GM12891 (cell line): ENCODE data around the gene PTAR1. TPM values are rescaled to one million over a fixed set of nuclear protein-coding genes. Genes with fewer than 3 reads are reported as not detected.
A peak's percentile ranks its signal among the peaks of the same experiment; 100 is the strongest.
"Not testable (repeated sequence)": the region's sequence is repeated elsewhere in the genome, so short reads cannot be mapped to it uniquely, and the experiment has no call there.

Experiments
- DNase-seq: peaks from one replicate; pipeline ENCODE4 v3.0.0; 2011; ENCODE audit warnings: low spot score; ENCODE audit not compliant: insufficient read length
- FAIRE-seq: peaks from 2 replicates; lab custom pipeline; 2011; peaks lifted over from hg19 to GRCh38; lab: Jason Lieb, UNC
- PAX5 ChIP-seq: IDR thresholded peaks from 2 replicates; pipeline ENCODE4 v1.6.1; 2011; ENCODE audit warnings: low read length, moderate library complexity, mild to moderate bottlenecking; ENCODE audit not compliant: insufficient read depth, severe bottlenecking
- POLR2A ChIP-seq: IDR thresholded peaks from 2 replicates; pipeline ENCODE4 v1.6.1; 2011; ENCODE audit warnings: low read depth, low read length, control low read depth
- POLR2AphosphoS5 ChIP-seq: IDR thresholded peaks from 2 replicates; pipeline ENCODE4 v1.6.1; 2011; ENCODE audit warnings: low read depth, low read length, control low read depth
- POU2F2 ChIP-seq: IDR thresholded peaks from 2 replicates; pipeline ENCODE4 v1.6.1; 2011; ENCODE audit warnings: low read depth, mild to moderate bottlenecking, control low read depth, low read length, moderate library complexity
- SPI1 ChIP-seq: IDR thresholded peaks from 2 replicates; pipeline ENCODE4 v1.6.1; 2011; ENCODE audit warnings: low read depth, low read length, control low read depth
- TAF1 ChIP-seq: IDR thresholded peaks from 2 replicates; pipeline ENCODE4 v1.6.1; 2011; ENCODE audit warnings: low read depth, low read length, control low read depth
- polyA plus RNA-seq: library from polyadenylated mRNA; unstranded; fragments of >200 nt; gene quantifications from one replicate; pipeline ENCODE4 v1.2.1, GENCODE V29; 2012; ENCODE audit warnings: low read depth, missing spikeins, inconsistent platforms; ENCODE audit not compliant: missing spikeins

PTAR1 gene, protein sequence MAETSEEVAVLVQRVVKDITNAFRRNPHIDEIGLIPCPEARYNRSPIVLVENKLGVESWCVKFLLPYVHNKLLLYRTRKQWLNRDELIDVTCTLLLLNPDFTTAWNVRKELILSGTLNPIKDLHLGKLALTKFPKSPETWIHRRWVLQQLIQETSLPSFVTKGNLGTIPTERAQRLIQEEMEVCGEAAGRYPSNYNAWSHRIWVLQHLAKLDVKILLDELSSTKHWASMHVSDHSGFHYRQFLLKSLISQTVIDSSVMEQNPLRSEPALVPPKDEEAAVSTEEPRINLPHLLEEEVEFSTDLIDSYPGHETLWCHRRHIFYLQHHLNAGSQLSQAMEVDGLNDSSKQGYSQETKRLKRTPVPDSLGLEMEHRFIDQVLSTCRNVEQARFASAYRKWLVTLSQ
- 6.0 TPM for polyA plus RNA-seq

DNA sequence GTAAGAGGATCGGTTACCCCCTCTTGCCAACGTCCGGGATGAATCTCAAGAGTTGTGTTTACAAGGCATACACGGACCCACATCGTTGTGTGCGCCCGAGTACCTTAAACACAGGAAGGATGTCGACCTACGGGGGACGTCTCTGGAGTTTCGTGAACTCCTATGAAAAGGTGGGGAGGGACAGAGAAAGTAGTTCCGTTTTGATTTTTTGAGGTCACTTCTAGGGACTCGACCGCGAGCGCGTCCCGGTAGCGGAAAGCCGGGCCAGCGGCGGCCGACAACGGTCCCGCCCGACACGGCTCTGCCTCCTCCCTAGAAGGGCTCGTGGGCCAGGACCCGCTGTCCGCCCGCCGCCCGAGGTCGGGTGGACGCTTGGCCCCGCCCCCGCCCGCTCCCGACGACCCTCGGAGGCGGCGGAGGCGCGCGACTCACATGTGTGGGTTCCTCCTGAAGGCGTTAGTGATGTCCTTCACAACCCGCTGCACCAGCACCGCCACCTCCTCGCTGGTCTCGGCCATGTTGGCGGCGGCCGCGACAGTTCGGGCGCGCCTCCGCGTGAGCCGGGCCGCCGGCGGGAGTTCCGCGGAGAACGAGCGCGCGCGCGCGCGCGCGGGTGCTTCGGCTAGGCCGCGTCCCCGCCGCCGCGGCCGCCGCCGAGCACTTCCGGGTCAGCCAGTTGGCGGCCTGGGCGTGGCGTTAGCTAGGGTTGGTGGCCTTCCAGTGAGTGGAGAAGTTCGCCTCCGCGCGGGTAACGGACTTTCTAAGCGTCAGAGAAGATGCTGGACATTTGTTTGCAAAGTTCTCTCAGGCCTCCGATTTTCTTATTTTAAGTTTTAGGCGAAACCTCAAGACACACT lies at the start of gene PTAR1:
TSS of gene PTAR1 (minus strand) at position 591 of the 857 bp plus-strand sequence. CDS start at position 518, 73 bp downstream.
- DNase-seq (peak; percentile 66), FAIRE-seq (peak; percentile 98)
- TF ChIP-seq POU2F2 = peak; percentile 63
- TF ChIP-seq POLR2A = peak; percentile 91
- TF ChIP-seq SPI1 = 0 out of 2 replicates have a peak, but pooled peaks have one; percentile 7
- peak; percentile 87 for TF ChIP-seq POLR2AphosphoS5
- TF ChIP-seq TAF1 = peak; percentile 96
- no peak for TF ChIP-seq PAX5

DNA sequence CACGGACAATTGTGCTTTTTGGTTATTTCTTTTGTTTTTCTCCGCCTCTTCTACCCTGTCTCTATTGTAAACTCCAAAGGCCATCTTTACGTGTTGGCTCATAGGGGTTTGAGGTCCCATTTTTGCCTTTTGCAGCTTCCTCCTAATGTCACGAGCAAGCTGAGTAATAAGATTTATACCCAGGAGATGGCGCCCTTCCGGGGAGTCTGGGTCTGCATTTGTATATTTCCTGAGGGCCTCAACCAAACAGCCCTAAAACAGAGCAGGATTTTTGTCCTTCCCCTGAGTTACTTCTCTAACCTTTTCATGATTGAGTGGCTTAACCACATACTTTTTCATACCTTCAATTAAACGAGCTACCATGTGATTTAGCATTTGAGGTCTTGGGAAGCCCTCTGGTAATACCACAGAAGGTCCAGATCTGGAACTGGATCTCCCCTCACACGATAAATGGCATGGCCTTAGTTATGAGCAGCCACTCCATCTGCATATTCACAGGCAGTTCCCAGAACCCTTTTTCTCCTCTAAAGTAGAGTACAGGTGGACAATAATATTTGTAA lies 49.6 kb upstream of the PTAR1 start:
- FAIRE-seq = no peak
- DNase-seq = no peak
- TF ChIP-seq TAF1 = no peak
- no peak for TF ChIP-seq POU2F2
- TF ChIP-seq POLR2AphosphoS5 = no peak
- no peak for TF ChIP-seq SPI1

DNA sequence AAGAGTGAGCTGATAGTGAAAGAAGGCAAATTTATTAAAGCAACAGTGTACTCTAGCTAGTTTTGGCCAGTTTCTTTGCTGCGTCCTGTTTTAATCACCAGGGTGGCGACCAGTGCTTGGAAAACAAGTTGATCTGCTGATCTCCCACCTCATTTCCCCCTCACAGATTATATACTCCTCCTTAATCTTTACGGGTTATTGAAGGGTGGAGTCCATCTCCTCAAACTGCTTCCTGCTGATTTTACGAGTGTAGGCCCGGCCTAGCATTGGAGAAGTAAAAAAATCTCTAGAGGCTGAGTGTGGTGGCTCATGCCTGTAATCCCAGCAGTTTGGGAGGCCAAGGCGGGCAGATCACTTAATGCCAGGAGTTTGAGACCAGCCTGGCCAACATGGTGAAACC lies 46.8 kb upstream of the PTAR1 start:
- DNase-seq = no peak
- no peak for FAIRE-seq
- TF ChIP-seq POLR2A (no peak), TAF1 (no peak), SPI1 (no peak), POLR2AphosphoS5 (no peak), POU2F2 (no peak), PAX5 (no peak)

DNA sequence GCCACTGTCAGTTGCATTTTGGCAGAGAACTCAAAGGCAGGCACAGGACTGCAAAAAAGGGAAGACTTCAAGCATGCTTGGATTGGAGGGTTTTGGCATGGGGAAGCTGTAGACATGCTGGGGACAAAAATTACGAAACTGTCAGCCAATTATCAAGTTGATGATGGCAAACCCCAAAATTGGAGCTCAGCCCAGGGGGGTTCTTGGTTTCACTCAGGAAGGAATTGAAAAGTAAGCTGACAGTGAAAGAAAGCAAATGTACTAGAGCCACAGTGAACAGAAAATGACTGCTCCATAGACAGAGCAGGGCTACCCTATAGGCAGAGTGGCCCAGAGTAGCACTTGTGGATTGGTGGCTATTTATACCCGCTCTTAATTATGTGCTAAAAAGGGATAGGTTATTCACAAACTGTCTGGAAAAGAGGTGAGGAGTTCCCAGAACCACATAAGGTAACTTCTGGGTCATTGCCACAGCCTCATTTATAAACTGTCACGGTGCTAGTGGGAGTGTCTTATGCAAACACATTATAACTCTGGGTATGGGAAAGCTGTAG lies 46.2 kb upstream of the PTAR1 start:
- no peak for TF ChIP-seq POU2F2
- no peak for TF ChIP-seq SPI1
- no peak for TF ChIP-seq POLR2A
- TF ChIP-seq TAF1 = no peak
- TF ChIP-seq PAX5 = no peak
- TF ChIP-seq POLR2AphosphoS5 = no peak
- FAIRE-seq = no peak
- no peak for DNase-seq

DNA sequence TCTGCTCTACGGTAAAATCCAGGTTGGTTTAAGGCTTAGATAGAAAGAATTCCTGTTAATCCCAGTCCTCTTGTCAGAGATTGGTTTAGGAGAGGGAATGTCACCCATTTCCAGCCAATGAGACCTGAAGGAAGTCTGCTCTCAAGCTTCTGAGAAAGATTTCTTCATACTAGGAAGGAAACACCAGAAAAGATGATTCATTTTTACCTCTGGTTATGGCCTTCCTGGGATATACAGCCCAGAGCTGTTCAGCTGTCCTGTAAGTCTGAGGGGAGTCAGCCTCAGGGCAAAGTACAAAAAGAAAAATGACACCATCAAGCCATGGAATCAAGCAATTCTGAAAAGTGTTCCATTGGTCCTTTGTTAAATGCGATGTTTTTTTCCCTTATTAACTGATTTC lies 42.2 kb upstream of the PTAR1 start:
- TF ChIP-seq SPI1 (no peak), TAF1 (no peak), POU2F2 (no peak), POLR2A (no peak), POLR2AphosphoS5 (no peak), PAX5 (no peak)
- no peak for FAIRE-seq
- DNase-seq = no peak

DNA sequence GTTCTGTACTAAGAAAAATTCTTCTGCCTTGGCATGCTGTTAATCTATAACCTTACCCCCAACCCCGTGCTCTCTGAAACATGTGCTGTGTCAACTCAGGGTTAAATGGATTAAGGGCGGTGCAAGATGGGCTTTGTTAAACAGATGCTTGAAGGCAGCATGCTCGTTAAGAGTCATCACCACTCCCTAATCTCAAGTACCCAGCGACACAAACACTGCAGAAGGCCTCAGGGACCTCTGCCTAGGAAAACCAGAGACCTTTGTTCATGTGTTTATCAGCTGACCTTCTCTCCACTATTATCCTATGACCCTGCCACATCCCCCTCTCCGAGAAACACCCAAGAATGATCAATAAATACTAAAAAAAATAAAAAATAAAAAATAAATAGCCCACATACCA lies 40.2 kb upstream of the PTAR1 start:
- not testable (repeated sequence) for DNase-seq, FAIRE-seq

DNA sequence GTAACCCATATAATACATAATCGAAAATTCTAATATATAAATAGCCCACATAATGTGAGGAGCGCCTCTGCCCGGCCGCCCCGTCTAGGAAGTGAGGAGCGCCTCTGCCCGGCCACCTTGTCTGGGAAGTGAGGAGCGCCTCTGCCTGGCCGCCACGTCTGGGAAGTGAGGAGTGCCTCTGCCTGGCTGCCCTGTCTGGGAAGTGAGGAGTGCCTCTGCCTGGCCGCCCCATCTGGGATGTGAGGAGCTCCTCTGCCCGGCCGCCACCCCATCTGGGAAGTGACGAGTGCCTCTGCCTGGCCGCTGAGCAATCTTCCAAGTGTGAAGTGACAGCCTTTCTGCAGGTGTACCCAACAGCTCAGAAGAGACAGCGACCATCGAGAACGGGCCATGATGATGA lies 39.7 kb upstream of the PTAR1 start:
- FAIRE-seq = not testable (repeated sequence)

DNA sequence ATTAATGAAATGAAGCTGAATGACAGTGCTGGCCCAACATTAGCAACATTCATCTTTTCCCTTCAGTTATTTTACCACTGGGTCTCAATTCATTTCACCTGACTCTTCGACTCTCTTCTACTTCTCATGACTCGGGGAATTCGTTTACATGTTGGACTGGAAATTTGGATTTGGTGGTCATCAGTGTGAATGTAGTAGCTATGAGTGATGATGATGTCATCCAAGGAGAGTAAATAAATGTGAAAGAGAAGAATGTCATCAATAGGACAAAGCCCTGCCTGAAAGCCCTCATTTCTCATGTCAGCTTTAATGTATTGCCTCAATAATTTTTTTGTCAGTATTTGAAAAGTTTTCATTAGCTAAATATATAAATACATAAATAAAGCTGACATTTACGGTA lies 38.9 kb upstream of the PTAR1 start:
- DNase-seq = no peak
- TF ChIP-seq POLR2A (no peak), POLR2AphosphoS5 (no peak), TAF1 (no peak), POU2F2 (no peak), SPI1 (no peak), PAX5 (no peak)
- FAIRE-seq = no peak

More for the DNA sequence above, 39.7 kb upstream of the PTAR1 start:
- DNase-seq = not testable (repeated sequence)

DNA sequence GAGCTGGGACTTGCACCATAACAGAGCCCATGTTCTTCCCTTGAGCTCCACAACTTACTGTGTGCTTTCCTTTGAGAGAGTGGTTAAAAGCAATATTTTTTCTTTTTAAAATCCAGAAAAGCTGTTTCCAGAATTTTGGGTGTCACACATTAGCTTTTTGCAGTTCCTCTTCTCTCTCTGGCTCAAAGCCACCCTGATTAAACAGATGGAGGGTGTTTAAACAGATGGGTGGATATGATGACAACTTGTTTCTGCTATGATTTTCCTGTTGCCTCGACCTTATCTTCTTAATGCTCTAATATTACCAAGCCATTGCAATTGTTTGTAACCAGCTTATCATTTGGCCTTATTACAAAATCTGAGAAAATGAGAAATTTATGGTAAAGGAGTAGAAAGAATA lies 37.9 kb upstream of the PTAR1 start:
- DNase-seq (no peak), FAIRE-seq (no peak)
- TF ChIP-seq POLR2AphosphoS5 (no peak), PAX5 (no peak), POU2F2 (no peak), SPI1 (no peak), TAF1 (no peak), POLR2A (no peak)

DNA sequence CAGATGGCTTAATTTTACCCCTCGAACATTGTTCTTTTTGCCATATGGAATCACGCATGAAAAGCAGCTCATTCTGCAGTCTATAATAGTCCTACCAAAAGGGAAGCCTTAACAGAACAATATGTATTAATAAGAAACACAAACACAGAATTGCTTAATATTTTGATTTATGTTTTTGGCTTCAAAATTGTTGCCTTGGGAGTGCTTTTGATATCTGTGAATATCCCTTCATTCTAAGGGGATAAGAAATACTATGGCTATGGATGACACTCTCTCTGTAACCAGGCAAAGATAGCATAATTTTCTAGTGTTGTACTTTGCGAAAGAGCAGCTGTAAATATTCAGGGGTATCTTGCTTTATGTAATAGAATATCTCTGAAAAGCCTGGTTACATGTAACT lies 34.5 kb upstream of the PTAR1 start:
- FAIRE-seq = no peak
- TF ChIP-seq POU2F2 = no peak
- TF ChIP-seq TAF1 = no peak
- no peak for TF ChIP-seq SPI1
- no peak for TF ChIP-seq PAX5
- no peak for TF ChIP-seq POLR2A
- TF ChIP-seq POLR2AphosphoS5 = no peak
- no peak for DNase-seq
